HG03095 (cell line): ENCODE measurements around the gene MAST2.

Experiments used
- ATAC-seq: cut with Tn5 transposase; IDR thresholded peaks from one replicate; pipeline ENCODE4 v1.9.1; 2021; ENCODE audit warnings: moderate library complexity; ENCODE audit not compliant: unreplicated experiment

The MAST2 gene

DNA sequence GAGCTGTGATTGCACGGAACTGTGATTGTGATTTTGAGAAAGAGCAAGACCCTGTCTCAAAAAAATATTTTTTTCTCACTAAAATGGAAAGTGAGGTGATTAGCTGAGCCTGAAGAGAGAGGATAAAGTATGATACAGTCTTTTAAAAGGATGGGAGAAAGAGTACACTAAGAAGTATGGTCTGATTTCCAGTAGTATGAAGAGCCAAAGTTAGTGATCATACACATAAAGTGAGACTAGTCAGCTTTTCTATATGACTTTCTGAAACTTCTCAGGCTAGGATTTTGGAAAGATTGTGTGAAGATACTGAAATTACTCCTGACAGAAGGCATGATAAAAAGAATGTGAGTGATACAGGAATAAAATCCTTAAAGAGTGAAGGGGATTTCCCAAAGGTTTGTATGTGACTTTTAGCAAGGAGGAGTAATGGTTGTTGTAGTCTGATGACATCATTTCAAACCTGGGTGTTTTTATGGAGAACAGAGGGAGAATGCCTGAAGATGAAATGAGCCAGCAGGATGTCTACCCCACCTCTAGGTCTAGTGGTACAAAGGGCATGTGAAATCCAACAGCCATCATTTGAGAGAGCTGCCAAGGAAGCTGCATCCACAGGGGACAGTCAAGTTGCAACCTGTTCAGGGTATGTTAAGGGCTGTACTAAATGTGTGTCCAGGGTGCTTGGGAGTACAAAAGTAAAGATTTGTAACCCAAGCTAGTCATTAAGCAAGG, 171.3 kb downstream of the MAST2 start:
- ATAC-seq: no peak

GRCh38 chr1:45976623-45977022, 173.2 kb downstream of the MAST2 start:
- ATAC-seq: no peak

- ATAC-seq: no peak
Measured at GRCh38 chr1:45979074-45979777, 175.8 kb downstream of the MAST2 start.

- no peak for ATAC-seq
Measured at GRCh38 chr1:45979778-45980176, 176.4 kb downstream of the MAST2 start.

GRCh38 chr1:45982359-45982758, 178.9 kb downstream of the MAST2 start:
- no peak for ATAC-seq

DNA sequence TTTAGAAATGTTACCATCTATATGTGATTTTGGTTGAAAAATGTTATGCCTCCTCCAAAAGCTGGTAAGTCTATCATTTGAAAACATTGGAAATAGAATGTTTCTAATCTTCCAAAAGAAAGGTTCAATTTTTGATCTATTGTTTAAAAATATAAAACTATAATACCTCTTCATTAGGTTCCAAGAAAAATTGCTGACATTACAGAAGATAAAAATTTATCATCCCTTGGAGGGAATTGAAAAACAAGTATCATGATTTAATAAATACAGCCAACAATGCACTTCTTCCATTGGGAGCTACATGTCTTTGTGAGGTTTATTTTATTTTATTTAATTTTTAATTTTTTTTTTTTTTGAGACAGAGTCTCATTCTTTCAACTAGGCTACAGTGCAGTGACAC, 180.6 kb downstream of the MAST2 start:
- no peak for ATAC-seq

GRCh38 chr1:45987204-45987603, 183.8 kb downstream of the MAST2 start:
- no peak for ATAC-seq

DNA sequence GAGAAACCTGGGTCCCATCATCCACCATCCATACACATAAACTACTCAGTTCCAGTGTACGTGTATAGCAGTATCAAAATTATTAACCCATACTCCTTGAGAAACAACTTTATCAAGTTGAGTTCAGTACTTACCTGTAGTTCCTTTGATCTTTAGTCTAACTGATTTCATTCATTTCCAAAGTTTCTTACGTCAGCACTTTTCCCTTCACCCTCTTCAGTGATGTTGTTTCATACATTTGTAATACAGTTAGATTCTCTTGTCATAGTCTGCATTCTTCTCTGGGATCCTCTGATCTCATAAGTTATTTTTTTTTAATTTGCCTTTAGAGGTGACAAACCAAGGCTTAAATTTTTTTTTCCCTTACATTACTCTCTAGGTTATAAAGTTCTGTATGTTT, 185.8 kb downstream of the MAST2 start:
- ATAC-seq: no peak

- no peak for ATAC-seq
Measured at GRCh38 chr1:45994423-45994822, 191.0 kb downstream of the MAST2 start.

GRCh38 chr1:45995298-45995697, 191.9 kb downstream of the MAST2 start:
- ATAC-seq: no peak

GRCh38 chr1:45998020-45998617, 194.7 kb downstream of the MAST2 start:
- ATAC-seq: no peak

DNA sequence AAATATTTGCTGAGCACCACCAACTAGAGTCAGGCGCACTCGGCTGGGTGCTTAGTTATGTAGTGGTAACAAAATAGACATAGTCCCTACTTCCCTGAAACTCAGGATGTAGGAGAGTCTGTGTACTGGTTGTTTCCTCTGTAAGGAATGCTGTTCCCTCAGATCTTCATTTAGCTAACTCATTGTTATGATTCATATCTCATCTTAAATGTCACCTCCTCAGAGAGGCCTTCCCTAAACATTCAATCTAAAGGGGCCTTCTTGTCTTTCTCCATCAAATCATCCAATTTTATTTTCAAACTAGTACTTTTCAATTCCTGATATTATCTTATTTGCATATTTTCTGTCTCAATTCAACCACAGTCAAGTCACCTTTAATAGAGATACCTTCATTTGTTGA, 196.1 kb downstream of the MAST2 start:
- ATAC-seq: no peak

GRCh38 chr1:46001081-46001785, 197.8 kb downstream of the MAST2 start:
- no peak for ATAC-seq

- ATAC-seq: no peak
Measured at GRCh38 chr1:46002551-46003150, 199.2 kb downstream of the MAST2 start.

GRCh38 chr1:46003315-46003714, 199.9 kb downstream of the MAST2 start:
- ATAC-seq: no peak

DNA sequence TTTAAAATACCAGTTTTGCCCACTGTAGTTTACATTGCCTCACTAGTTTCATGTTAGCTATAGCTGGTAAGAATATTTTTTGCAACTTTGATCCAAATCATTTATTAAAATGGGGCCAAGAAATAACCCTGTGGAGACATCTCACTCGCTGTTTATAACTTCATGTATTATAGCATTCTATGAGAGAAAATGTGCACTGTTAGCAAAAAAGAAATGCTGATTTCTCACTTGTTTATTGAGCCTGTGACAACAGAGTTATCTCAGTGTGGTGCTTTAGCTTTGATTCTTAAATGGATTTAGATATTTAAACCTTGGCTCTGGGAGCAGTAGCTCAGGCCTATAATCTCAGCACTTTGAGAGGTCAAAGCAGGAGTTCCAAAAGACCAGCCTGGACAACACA, 201.1 kb downstream of the MAST2 start:
- ATAC-seq: no peak

- no peak for ATAC-seq
Measured at GRCh38 chr1:46005594-46005993, 202.2 kb downstream of the MAST2 start.

DNA sequence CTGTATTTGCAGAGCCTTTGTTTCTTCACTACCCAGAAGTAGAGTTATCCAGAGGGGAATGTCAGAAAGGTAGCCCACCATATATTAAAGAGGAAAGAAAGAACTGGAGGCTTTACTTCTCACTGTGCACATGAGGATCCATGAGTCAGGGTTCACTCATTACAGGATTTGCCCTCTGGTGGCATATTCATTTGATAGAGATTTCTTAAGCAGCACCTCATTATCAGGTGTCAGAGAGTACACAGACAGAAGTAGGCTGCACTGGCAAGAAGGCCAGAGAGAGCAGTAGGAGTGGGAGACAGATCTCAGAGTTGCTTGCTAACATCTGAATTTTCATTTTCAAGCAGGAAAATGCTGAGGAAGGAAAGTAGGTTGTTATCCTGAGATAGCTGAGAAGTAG, 205.2 kb downstream of the MAST2 start:
- no peak for ATAC-seq

DNA sequence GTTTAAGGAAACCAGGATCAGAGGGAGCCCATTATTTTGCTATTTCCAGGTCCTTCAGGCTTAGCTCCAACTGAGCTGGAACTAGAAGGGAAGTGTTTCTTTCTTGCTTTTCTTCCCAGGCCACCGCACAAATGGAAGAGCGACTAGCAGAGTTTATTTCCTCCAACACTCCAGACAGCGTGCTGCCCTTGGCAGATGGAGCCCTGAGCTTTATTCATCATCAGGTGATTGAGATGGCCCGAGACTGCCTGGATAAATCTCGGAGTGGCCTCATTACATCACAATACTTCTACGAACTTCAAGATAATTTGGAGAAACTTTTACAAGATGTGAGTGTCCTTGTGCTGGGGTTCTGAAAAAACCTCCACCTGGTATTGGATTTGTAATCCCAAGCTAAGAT, 207.2 kb downstream of the MAST2 start:
- no peak for ATAC-seq

GRCh38 chr1:46011121-46011695, 207.8 kb downstream of the MAST2 start:
- no peak for ATAC-seq

GRCh38 chr1:46012236-46012635, 208.8 kb downstream of the MAST2 start:
- no peak for ATAC-seq
